ENCODE measurements around the gene PPP2R2C. TPM values are rescaled to one million over a fixed set of nuclear protein-coding genes. Genes with fewer than 3 reads are reported as not detected.

PPP2R2C gene
- total and polyA plus RNA-seq, 2 experiments from 2014 or later, result 1.3 to 9.2 TPM

DNA sequence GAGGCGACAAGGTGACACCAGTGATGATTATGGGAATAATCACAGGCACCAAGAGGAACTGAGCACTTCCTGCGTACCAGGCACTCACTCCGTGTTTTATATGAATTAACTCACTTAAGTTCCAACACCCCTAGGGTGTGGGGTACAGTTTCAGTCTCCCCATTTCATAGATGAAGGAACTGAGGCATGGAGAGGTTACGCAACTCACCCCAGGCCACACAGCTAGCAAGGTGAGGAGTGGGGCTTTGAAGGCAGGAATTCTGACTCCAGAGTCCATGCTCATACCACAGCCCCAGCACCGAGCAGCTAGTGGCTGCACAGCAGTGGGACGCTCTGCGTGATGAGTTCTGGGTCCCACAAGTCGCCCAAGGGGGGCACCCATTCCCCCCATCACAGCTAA is 29.9 kb downstream of the PPP2R2C start:
- no peak overlapping the region for H3K4me3 Mint-ChIP-seq
- H3K27me3 Mint-ChIP-seq (ENCODE audit: insufficient read depth, low read depth, poor library complexity), result peaks cover 11% of the 10 kb centered on the region
- no peaks in the 10 kb centered on the region for H3K9me3 Mint-ChIP-seq
- no peaks in the 10 kb centered on the region for H3K79me2 ChIP-seq (replicated peaks; ENCODE audit: insufficient read depth)
- H3K27ac Mint-ChIP-seq, result no peak overlapping the region
- H4K20me1 ChIP-seq (replicated peaks; ENCODE audit: insufficient read depth), result no peaks in the 10 kb centered on the region
- H3K9me2 ChIP-seq (ENCODE audit: insufficient read depth), result no peaks in the 10 kb centered on the region
- DNase-seq (ENCODE audit: low spot score) (no peak), ATAC-seq (no peak)
- no peaks in the 10 kb centered on the region for H3F3A ChIP-seq (replicated peaks; ENCODE audit: low read depth)
- H3K36me3 ChIP-seq (ENCODE audit: insufficient read depth), result no peaks in the 10 kb centered on the region
- no peaks in the 10 kb centered on the region for H3K27me3 ChIP-seq (ENCODE audit: insufficient read depth)
- H3K4me2 ChIP-seq, result no peak overlapping the region
- no peak overlapping the region for H2AFZ ChIP-seq
- peaks cover 12% of the 10 kb centered on the region for H3K4me1 Mint-ChIP-seq
- no peak for TF ChIP-seq CREB1 (CRISPR knock-in tag; IDR thresholded peaks at IDR 0.05; ENCODE audit: low read depth)
- TF ChIP-seq EZH2phosphoT487 (IDR thresholded peaks at IDR 0.05; ENCODE audit: unreplicated experiment), result no peak
- no peak for TF ChIP-seq JUNB (IDR thresholded peaks at IDR 0.05; ENCODE audit: unreplicated experiment)
- no peak for TF ChIP-seq NANOG (IDR thresholded peaks at IDR 0.05; ENCODE audit: borderline replicate concordance)
- TF ChIP-seq STAT1 (IDR thresholded peaks at IDR 0.05; ENCODE audit: unreplicated experiment), result no peak
- TF ChIP-seq ZNF114 (CRISPR knock-in tag; IDR thresholded peaks at IDR 0.05), result no peak
- no peak overlapping the region for H3K4me3 ChIP-seq
- no peaks in the 10 kb centered on the region for H3K36me3 Mint-ChIP-seq (ENCODE audit: low read depth)
- H3K27ac ChIP-seq (ENCODE audit: low read depth), result no peak overlapping the region
- H3K4me1 ChIP-seq (ENCODE audit: insufficient read depth), result no peaks in the 10 kb centered on the region; the same call in 1 of the 2 replicates

DNA sequence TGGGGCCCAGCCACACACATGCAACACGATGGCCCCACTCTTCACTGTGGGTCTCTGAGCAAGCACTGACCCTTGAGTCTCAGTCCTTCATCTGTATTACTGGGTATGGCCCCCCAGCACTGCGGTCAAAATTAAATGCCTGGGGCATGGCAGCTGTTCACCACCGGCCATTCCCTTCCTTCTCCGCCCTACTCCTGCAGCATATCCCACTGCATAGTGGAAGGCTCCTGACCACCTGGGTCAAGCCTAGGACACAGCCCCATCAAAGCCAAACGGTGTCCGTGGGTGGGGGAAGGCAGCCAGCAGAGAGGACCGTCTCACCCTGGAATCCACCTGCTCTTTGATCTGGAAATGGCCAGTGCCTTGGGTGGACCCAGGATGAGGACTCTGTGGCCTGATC is 30.7 kb downstream of the PPP2R2C start:
- no peak for DNase-seq (ENCODE audit: low spot score)
- Histone ChIP-seq H3K36me3 (ENCODE audit: insufficient read depth) (no peaks in the 10 kb centered on the region), H3K79me2 (replicated peaks; ENCODE audit: insufficient read depth) (no peaks in the 10 kb centered on the region), H3K4me2 (no peak overlapping the region), H3K9me2 (ENCODE audit: insufficient read depth) (no peaks in the 10 kb centered on the region), H3K27me3 (ENCODE audit: insufficient read depth) (no peaks in the 10 kb centered on the region), H3K27ac (ENCODE audit: low read depth) (no peak overlapping the region), H3F3A (replicated peaks; ENCODE audit: low read depth) (no peaks in the 10 kb centered on the region), H3K4me3 (no peak overlapping the region), H4K20me1 (replicated peaks; ENCODE audit: insufficient read depth) (no peaks in the 10 kb centered on the region), H3K4me1 (ENCODE audit: insufficient read depth) (no peaks in the 10 kb centered on the region), H2AFZ (no peak overlapping the region)
- H3K27me3 Mint-ChIP-seq (ENCODE audit: insufficient read depth, low read depth, poor library complexity), result peaks cover 9% of the 10 kb centered on the region
- H3K27ac Mint-ChIP-seq, result no peak overlapping the region
- no peak for ATAC-seq
- no peak overlapping the region for H3K4me3 Mint-ChIP-seq
- no peaks in the 10 kb centered on the region for H3K9me3 Mint-ChIP-seq
- H3K36me3 Mint-ChIP-seq (ENCODE audit: low read depth), result no peaks in the 10 kb centered on the region
- H3K4me1 Mint-ChIP-seq, result peaks cover 8% of the 10 kb centered on the region
- TF ChIP-seq CREB1 (CRISPR knock-in tag; IDR thresholded peaks at IDR 0.05; ENCODE audit: low read depth) (no peak), NANOG (IDR thresholded peaks at IDR 0.05; ENCODE audit: borderline replicate concordance) (no peak), ZNF114 (CRISPR knock-in tag; IDR thresholded peaks at IDR 0.05) (no peak), STAT1 (IDR thresholded peaks at IDR 0.05; ENCODE audit: unreplicated experiment) (no peak), EZH2 (IDR thresholded peaks at IDR 0.05; ENCODE audit: low read depth, unreplicated experiment) (no peak), ETS1 (IDR thresholded peaks at IDR 0.05) (no peak), POLR2AphosphoS5 (IDR thresholded peaks at IDR 0.05; ENCODE audit: low read depth) (no peak), ZNF331 (CRISPR knock-in tag; IDR thresholded peaks at IDR 0.05; ENCODE audit: low read depth) (no peak), JUNB (IDR thresholded peaks at IDR 0.05; ENCODE audit: unreplicated experiment) (no peak), EZH2phosphoT487 (IDR thresholded peaks at IDR 0.05; ENCODE audit: unreplicated experiment) (no peak)
- TF ChIP-seq, protein P1, sequence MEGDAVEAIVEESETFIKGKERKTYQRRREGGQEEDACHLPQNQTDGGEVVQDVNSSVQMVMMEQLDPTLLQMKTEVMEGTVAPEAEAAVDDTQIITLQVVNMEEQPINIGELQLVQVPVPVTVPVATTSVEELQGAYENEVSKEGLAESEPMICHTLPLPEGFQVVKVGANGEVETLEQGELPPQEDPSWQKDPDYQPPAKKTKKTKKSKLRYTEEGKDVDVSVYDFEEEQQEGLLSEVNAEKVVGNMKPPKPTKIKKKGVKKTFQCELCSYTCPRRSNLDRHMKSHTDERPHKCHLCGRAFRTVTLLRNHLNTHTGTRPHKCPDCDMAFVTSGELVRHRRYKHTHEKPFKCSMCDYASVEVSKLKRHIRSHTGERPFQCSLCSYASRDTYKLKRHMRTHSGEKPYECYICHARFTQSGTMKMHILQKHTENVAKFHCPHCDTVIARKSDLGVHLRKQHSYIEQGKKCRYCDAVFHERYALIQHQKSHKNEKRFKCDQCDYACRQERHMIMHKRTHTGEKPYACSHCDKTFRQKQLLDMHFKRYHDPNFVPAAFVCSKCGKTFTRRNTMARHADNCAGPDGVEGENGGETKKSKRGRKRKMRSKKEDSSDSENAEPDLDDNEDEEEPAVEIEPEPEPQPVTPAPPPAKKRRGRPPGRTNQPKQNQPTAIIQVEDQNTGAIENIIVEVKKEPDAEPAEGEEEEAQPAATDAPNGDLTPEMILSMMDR (conservative IDR thresholded peaks at IDR 0.05; ENCODE audit: low read depth in 2 of 2), result no peak
- TF ChIP-seq, protein P2, sequence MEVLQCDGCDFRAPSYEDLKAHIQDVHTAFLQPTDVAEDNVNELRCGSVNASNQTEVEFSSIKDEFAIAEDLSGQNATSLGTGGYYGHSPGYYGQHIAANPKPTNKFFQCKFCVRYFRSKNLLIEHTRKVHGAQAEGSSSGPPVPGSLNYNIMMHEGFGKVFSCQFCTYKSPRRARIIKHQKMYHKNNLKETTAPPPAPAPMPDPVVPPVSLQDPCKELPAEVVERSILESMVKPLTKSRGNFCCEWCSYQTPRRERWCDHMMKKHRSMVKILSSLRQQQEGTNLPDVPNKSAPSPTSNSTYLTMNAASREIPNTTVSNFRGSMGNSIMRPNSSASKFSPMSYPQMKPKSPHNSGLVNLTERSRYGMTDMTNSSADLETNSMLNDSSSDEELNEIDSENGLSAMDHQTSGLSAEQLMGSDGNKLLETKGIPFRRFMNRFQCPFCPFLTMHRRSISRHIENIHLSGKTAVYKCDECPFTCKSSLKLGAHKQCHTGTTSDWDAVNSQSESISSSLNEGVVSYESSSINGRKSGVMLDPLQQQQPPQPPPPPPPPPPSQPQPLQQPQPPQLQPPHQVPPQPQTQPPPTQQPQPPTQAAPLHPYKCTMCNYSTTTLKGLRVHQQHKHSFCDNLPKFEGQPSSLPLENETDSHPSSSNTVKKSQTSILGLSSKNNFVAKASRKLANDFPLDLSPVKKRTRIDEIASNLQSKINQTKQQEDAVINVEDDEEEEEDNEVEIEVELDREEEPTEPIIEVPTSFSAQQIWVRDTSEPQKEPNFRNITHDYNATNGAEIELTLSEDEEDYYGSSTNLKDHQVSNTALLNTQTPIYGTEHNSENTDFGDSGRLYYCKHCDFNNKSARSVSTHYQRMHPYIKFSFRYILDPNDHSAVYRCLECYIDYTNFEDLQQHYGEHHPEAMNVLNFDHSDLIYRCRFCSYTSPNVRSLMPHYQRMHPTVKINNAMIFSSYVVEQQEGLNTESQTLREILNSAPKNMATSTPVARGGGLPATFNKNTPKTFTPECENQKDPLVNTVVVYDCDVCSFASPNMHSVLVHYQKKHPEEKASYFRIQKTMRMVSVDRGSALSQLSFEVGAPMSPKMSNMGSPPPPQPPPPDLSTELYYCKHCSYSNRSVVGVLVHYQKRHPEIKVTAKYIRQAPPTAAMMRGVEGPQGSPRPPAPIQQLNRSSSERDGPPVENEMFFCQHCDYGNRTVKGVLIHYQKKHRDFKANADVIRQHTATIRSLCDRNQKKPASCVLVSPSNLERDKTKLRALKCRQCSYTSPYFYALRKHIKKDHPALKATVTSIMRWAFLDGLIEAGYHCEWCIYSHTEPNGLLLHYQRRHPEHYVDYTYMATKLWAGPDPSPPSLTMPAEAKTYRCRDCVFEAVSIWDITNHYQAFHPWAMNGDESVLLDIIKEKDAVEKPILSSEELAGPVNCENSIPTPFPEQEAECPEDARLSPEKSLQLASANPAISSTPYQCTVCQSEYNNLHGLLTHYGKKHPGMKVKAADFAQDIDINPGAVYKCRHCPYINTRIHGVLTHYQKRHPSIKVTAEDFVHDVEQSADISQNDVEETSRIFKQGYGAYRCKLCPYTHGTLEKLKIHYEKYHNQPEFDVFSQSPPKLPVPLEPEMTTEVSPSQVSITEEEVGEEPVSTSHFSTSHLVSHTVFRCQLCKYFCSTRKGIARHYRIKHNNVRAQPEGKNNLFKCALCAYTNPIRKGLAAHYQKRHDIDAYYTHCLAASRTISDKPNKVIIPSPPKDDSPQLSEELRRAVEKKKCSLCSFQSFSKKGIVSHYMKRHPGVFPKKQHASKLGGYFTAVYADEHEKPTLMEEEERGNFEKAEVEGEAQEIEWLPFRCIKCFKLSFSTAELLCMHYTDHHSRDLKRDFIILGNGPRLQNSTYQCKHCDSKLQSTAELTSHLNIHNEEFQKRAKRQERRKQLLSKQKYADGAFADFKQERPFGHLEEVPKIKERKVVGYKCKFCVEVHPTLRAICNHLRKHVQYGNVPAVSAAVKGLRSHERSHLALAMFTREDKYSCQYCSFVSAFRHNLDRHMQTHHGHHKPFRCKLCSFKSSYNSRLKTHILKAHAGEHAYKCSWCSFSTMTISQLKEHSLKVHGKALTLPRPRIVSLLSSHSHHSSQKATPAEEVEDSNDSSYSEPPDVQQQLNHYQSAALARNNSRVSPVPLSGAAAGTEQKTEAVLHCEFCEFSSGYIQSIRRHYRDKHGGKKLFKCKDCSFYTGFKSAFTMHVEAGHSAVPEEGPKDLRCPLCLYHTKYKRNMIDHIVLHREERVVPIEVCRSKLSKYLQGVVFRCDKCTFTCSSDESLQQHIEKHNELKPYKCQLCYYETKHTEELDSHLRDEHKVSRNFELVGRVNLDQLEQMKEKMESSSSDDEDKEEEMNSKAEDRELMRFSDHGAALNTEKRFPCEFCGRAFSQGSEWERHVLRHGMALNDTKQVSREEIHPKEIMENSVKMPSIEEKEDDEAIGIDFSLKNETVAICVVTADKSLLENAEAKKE (CRISPR knock-in tag; IDR thresholded peaks at IDR 0.05), result no peak

All from GM23338 (cell line).